Breast epithelium (tissue), 3 donors: ENCODE data around the gene CTAG1B. TPM values are rescaled to one million over a fixed set of nuclear protein-coding genes. Genes with fewer than 3 reads are reported as not detected.

Experiments
- total RNA-seq, 3 donors: library from RNA; depleted of rRNA; stranded (reverse); fragments of >200 nt; gene quantifications; one replicate each; pipeline ENCODE4 v1.1.0, GENCODE V29; 2016

The CTAG1B gene
- total RNA-seq, 3 donors from 2014 or later = 2.3 TPM; not detected in 2

Other genes starting within 250 kb of the CTAG1B start
- 100 to 1,000 TPM; 416 to 675 (median 622) TPM for gene FLNA, start 244.6 kb downstream of the CTAG1B start, total RNA-seq
- gene EMD, start 240.0 kb downstream of the CTAG1B start, total RNA-seq = 10 to 100 TPM; 33.8 to 48.1 (median 45.6) TPM
- gene RPL10, start 220.9 kb downstream of the CTAG1B start, total RNA-seq = 1,000 to 10,000 TPM; 8,496 to 9,265 (median 8,695) TPM
- gene DNASE1L1, start 210.0 kb downstream of the CTAG1B start, total RNA-seq = 10 to 100 TPM; 26.2 to 44.3 (median 26.9) TPM
- 10 to 100 TPM; 27.7 to 53.7 (median 44.2) TPM for gene TAFAZZIN, start 207.7 kb downstream of the CTAG1B start, total RNA-seq
- 10 to 100 TPM; 31.5 to 57.1 (median 34.8) TPM for gene ATP6AP1, start 190.6 kb downstream of the CTAG1B start, total RNA-seq
- gene GDI1, start 182.1 kb downstream of the CTAG1B start, total RNA-seq = 100 to 1,000 TPM in 1 of 3 donors, 10 to 100 TPM in 2; 94.0 to 105 (median 97.3) TPM
- 10 to 100 TPM; 30.7 to 94.4 (median 64.2) TPM for gene FAM50A, start 175.1 kb downstream of the CTAG1B start, total RNA-seq
- 10 to 100 TPM in 2 of 3 donors, 1 to 10 TPM in 1; 6.1 to 10.8 (median 10.1) TPM for gene PLXNA3, start 161.0 kb downstream of the CTAG1B start, total RNA-seq
- gene LAGE3, start 140.0 kb downstream of the CTAG1B start, total RNA-seq = 10 to 100 TPM; 21.1 to 38.0 (median 28.8) TPM
- gene UBL4A, start 132.7 kb downstream of the CTAG1B start, total RNA-seq = 10 to 100 TPM; 36.2 to 40.1 (median 38.3) TPM
- gene SLC10A3, start 128.7 kb downstream of the CTAG1B start, total RNA-seq = 10 to 100 TPM; 17.0 to 24.0 (median 19.5) TPM
- 10 to 100 TPM; 38.8 to 42.6 (median 41.3) TPM for gene FAM3A, start 103.0 kb downstream of the CTAG1B start, total RNA-seq
- 10 to 100 TPM; 25.6 to 45.2 (median 38.2) TPM for gene G6PD, start 72.4 kb downstream of the CTAG1B start, total RNA-seq
- gene IKBKG, start 71.7 kb downstream of the CTAG1B start, total RNA-seq = 10 to 100 TPM; 10.5 to 15.2 (median 12.6) TPM
- 1 to 10 TPM in 1 of 3 donors, not detected in 2; 2.3 TPM for gene CTAG1A, start 34.1 kb downstream of the CTAG1B start, total RNA-seq
- gene CTAG2, start 34.3 kb upstream of the CTAG1B start, total RNA-seq = not detected
- 1 to 10 TPM; 3.9 to 8.5 (median 5.3) TPM for gene GAB3, start 131.8 kb upstream of the CTAG1B start, total RNA-seq
- 10 to 100 TPM; 23.2 to 41.0 (median 40.5) TPM for gene DKC1, start 143.6 kb upstream of the CTAG1B start, total RNA-seq
- gene MPP1, start 186.2 kb upstream of the CTAG1B start, total RNA-seq = 10 to 100 TPM; 19.3 to 55.4 (median 24.3) TPM
- gene SMIM9, start 215.4 kb upstream of the CTAG1B start, total RNA-seq = not detected